Measurements from ENCODE around the gene WSB1.

The WSB1 gene

GRCh38 chr17:27357236-27357635 is 63.3 kb downstream of the WSB1 start:
- no peak for DNase-seq (ENCODE audit: low read depth in 3 of 3)

DNA sequence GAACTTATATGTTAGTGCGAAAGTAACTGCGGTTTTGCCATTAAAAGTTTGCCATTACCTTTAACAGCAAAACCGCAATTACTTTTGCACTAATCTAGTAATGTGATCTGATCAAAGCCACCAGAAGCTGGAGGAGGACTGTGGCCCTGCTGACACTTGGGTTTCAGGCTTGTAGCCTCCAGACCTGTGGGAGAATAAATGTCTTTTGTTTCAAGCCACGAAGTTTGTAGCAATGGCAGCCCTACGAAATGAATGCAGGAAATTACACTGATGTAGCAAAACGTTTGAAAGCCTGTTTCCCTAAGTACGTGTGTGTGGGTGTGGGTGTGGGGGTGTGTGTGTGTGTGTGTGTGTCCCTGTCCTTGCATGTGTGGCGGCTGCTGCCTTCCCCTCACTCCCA is 66.6 kb downstream of the WSB1 start:
- no peak for DNase-seq (ENCODE audit: low read depth in 3 of 3)

GRCh38 chr17:27361695-27362094 is 67.8 kb downstream of the WSB1 start:
- no peak for DNase-seq (ENCODE audit: low read depth in 3 of 3)

DNA sequence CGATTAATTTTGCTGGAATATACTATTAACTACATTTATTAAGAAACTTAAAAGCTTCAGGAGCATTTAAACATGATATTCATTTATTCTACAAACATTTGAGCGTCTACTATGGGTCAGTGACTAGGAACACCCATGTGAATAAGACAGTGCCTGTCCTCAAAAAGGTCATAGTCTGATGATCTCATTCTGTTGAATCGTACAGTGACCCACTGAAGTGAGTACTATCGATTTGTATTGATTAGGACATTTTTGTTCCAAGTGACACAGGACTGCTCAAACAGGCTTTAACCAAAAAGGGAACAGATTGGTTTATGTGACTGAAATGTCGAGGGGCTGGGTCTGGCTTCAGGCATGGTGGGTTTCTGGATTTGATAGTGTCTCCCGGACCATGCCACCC is 68.6 kb downstream of the WSB1 start:
- no peak for DNase-seq (ENCODE audit: low read depth in 3 of 3)

GRCh38 chr17:27362909-27363308 is 69.0 kb downstream of the WSB1 start:
- DNase-seq (ENCODE audit: low read depth in 3 of 3): no peak

DNA sequence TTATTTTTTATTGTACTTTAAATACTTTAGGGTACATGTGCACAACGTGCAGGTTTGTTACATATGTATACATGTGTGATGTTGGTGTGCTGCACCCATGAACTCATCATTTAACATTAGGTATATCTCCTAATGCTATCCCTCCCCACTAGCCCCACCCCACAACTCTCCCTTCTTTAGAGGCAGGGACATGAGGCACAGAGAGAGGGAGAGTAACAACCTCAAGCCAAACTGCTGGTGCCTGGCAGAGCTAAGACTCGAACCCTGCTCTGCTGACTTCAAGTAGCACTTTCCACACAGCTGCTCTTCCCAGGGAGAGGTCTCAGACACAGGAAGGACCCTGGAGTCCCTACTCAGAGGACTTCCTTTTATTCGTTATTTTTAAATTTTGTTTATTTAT is 69.4 kb downstream of the WSB1 start:
- DNase-seq (ENCODE audit: low read depth in 3 of 3): no peak

Measured in stimulated activated CD4-positive, alpha-beta T cell treated with anti-CD3 and anti-CD28 coated beads, TNF-alpha, amount 100 ng/mL, for 24 hours (primary cell).